DLD1 (cell line): Measurements from ENCODE around the gene PIN1.
"Not testable (repeated sequence)": the region's sequence is repeated elsewhere in the genome, so short reads cannot be mapped to it uniquely, and the experiment has no call there.

Experiments
- in situ Hi-C: cut with HindIII; loops from 2 replicates; pipeline ENCODE4 v1.10.0; 2017; ENCODE audit warnings: low sequenced_read_pairs

The PIN1 gene

GRCh38 chr19:9818175-9818733 is 16.9 kb upstream of the PIN1 start:
- in situ Hi-C loops = no loop called here

GRCh38 chr19:9818734-9819595 is 16.2 kb upstream of the PIN1 start, which contains the start of gene FBXL12:
FBXL12 (minus strand) TSS chr19:9819079; CDS start chr19:9818813, 266 bp downstream.
- in situ Hi-C loops = no loop called here

- in situ Hi-C loops = no loop called here
Measured at GRCh38 chr19:9819596-9819909, 15.6 kb upstream of the PIN1 start.

- in situ Hi-C loops = not testable (repeated sequence)
Measured at GRCh38 chr19:9820034-9820433, 15.1 kb upstream of the PIN1 start.

- in situ Hi-C loops = no loop called here
Measured at GRCh38 chr19:9823816-9824215, 11.3 kb upstream of the PIN1 start.

GRCh38 chr19:9827289-9828238 is 7.6 kb upstream of the PIN1 start, which contains the start of gene UBL5:
UBL5 (plus strand) TSS chr19:9827918; CDS start chr19:9828338, 420 bp downstream.
- in situ Hi-C loops = no loop called here

- in situ Hi-C loops = no loop called here
Measured at GRCh38 chr19:9828551-9829063, 6.5 kb upstream of the PIN1 start.

- in situ Hi-C loops = no loop called here
Measured at GRCh38 chr19:9834307-9834725, 802 bp upstream of the PIN1 start.

GRCh38 chr19:9835507-9835949 is 410 bp downstream of the PIN1 start:
- in situ Hi-C loops = no loop called here

- in situ Hi-C loops = no loop called here
Measured at GRCh38 chr19:9836021-9836420, 903 bp downstream of the PIN1 start.

GRCh38 chr19:9838324-9838723 is 3.2 kb downstream of the PIN1 start:
- in situ Hi-C loops = no loop called here

- in situ Hi-C loops = no loop called here
Measured at GRCh38 chr19:9839415-9839814, 4.3 kb downstream of the PIN1 start.

GRCh38 chr19:9842834-9843625 is 7.9 kb downstream of the PIN1 start:
- in situ Hi-C loops = no loop called here

- in situ Hi-C loops = not testable (repeated sequence)
Measured at GRCh38 chr19:9843626-9844273, 8.6 kb downstream of the PIN1 start.

- in situ Hi-C loops = no loop called here
Measured at GRCh38 chr19:9847087-9847671, 12.1 kb downstream of the PIN1 start.

GRCh38 chr19:9848060-9848459 is 12.9 kb downstream of the PIN1 start:
- in situ Hi-C loops = no loop called here

- in situ Hi-C loops = no loop called here
Measured at GRCh38 chr19:9848762-9849161, 13.6 kb downstream of the PIN1 start.

- in situ Hi-C loops = no loop called here
Measured at GRCh38 chr19:9849791-9850190, 14.7 kb downstream of the PIN1 start.

- in situ Hi-C loops = no loop called here
Measured at GRCh38 chr19:9850235-9850959, 15.3 kb downstream of the PIN1 start.
